Gastroesophageal sphincter (tissue), 4 donors: Measurements from ENCODE around the gene NR6A1. TPM values are rescaled to one million over a fixed set of nuclear protein-coding genes. Genes with fewer than 3 reads are reported as not detected.

Source experiments
- ATAC-seq: fragments of 150-250 bp; one replicate; pipeline ENCODE4 v1.9.1; 2016; ENCODE audit warnings: mild to moderate bottlenecking, moderate library complexity
- H3K27ac ChIP-seq, 4 donors: fragments of 200-600 bp; sonication (generic) in 3 of 4; 1 replicate in 3 of 4; 2 replicates in 1 of 4; pipeline ENCODE4 v1.5.1; 2016 to 2019
- H3K27me3 ChIP-seq: fragments of 200-600 bp; sonication (generic); one replicate; pipeline ENCODE4 v1.5.1; 2019
- H3K36me3 ChIP-seq, 2 donors: fragments of 200-600 bp; sonication (generic); one replicate each; pipeline ENCODE4 v1.5.1; 2019; ENCODE audit warnings: control low read depth in 1 of 2
- H3K4me1 ChIP-seq, 3 donors: fragments of 200-600 bp; sonication (generic); 1 replicate in 2 of 3; 2 replicates in 1 of 3; pipeline ENCODE4 v1.5.1; 2016 to 2019; ENCODE audit warnings: control low read depth in 2 of 3
- H3K4me3 ChIP-seq, 2 donors: fragments of 200-600 bp; sonication (generic); one replicate each; pipeline ENCODE4 v1.5.1; 2019; ENCODE audit warnings: mild to moderate bottlenecking in 1 of 2, moderate library complexity in 1 of 2
- H3K9me3 ChIP-seq, 3 donors: fragments of 200-600 bp; sonication (generic); one replicate each; pipeline ENCODE4 v1.5.1; 2017 to 2019; ENCODE audit warnings: control low read depth in 2 of 3
- EP300 ChIP-seq: sonication (generic); formaldehyde crosslinking; IDR thresholded peaks from one replicate; pipeline ENCODE4 v1.6.1; 2017; ENCODE audit warnings: antibody characterized with exemption, mild to moderate bottlenecking
- POLR2A ChIP-seq, 2 donors: fragments of 450-650 bp; IDR thresholded peaks; one replicate each; pipeline ENCODE4 v1.6.1; 2017; ENCODE audit warnings: antibody characterized with exemption in 2 of 2, mild to moderate bottlenecking in 2 of 2, moderate library complexity in 1 of 2
- POLR2AphosphoS5 ChIP-seq: sonication (generic); formaldehyde crosslinking; IDR thresholded peaks from one replicate; pipeline ENCODE4 v1.6.1; 2017; ENCODE audit warnings: antibody characterized with exemption
- WGBS, 2 donors: methylation state at CpG; one replicate each; pipeline ENCODE4 v1.1.5; 2018; ENCODE audit warnings: low coverage in 1 of 2; 5-methylcytosine and 5-hydroxymethylcytosine counted together
- total RNA-seq, 4 donors: library from RNA; depleted of rRNA; stranded (reverse); fragments of >200 nt; gene quantifications; one replicate each; pipeline ENCODE4 v1.1.0, GENCODE V29; 2016
- TF ChIP-seq, protein P1 (sequence below), 4 experiments: fragments of 200-600 bp in 2 of 4; fragments of 450-650 bp in 2 of 4; sonication (generic) in 1 of 4; IDR thresholded peaks; one replicate each; pipeline ENCODE4 v1.5.1; 2017 to 2019; ENCODE audit warnings: antibody characterized with exemption in 4 of 4, mild to moderate bottlenecking in 2 of 4, moderate library complexity in 2 of 4

The NR6A1 gene
- total RNA-seq, 4 donors from 2014 or later: 0.16 to 4.4 (median 0.62) TPM

DNA sequence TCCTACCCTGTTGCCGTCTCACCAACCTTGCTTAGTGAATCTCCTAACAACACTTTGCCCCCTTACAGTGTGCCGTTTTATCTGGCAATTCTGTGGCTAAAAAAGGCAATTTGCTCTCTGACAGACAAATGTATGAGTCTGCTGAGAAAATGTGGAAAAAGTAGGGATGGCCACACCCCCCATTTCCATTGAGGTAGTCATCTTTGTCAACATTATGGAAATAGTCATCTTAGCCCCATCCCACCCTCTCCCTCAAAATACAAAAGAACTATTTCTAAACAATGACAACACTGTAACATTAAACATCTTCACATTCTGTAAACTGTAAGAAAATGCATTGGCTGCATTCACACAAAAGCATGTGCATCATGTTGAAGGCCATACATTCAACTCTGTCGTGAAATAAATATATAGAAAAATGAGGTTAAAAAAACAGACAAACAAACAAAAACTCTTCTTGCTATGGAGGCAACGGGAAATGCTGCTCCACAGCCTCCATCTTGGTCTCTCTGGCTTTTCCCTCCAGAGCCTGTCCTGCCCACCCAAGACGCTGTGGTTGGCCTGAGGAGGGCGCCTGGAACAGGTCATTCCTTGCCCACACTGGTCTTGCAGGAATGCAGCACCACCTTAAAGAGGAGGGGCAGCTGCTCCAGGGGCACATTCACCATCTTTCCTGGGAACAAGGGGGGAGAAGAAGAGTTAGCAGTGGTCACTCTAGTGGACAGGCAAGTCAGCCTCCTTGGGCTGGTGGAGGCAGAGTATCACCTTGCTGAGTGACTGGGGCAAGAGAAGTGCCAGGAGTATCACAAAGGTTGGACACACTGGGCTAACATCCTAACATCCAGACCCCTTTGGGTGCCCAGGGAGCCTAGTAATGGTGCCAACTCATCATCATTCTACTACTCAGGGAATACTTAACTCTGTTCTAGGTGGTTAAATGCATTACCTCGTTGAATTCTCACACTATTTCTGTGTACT, 248.7 kb downstream of the NR6A1 start:
- TF ChIP-seq, protein P1, sequence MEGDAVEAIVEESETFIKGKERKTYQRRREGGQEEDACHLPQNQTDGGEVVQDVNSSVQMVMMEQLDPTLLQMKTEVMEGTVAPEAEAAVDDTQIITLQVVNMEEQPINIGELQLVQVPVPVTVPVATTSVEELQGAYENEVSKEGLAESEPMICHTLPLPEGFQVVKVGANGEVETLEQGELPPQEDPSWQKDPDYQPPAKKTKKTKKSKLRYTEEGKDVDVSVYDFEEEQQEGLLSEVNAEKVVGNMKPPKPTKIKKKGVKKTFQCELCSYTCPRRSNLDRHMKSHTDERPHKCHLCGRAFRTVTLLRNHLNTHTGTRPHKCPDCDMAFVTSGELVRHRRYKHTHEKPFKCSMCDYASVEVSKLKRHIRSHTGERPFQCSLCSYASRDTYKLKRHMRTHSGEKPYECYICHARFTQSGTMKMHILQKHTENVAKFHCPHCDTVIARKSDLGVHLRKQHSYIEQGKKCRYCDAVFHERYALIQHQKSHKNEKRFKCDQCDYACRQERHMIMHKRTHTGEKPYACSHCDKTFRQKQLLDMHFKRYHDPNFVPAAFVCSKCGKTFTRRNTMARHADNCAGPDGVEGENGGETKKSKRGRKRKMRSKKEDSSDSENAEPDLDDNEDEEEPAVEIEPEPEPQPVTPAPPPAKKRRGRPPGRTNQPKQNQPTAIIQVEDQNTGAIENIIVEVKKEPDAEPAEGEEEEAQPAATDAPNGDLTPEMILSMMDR (IDR thresholded peaks at IDR 0.05): no peak
- TF ChIP-seq EP300 (no peak), POLR2AphosphoS5 (no peak), POLR2A (IDR thresholded peaks at IDR 0.05) (no peak)
- H3K4me1 ChIP-seq: no peaks in the 10 kb centered on the region
- H3K9me3 ChIP-seq: no peaks in the 10 kb centered on the region
- peaks cover 0 to 10% of the 10 kb centered on the region in 2 donors for H3K36me3 ChIP-seq
- WGBS, 2 donors: 81 to 83% methylated on average over 6 to 7 of the region's 7 CpGs
- H3K27me3 ChIP-seq: peaks cover 1% of the 10 kb centered on the region
- no peak overlapping the region for H3K27ac ChIP-seq
- no peak for ATAC-seq
- H3K4me3 ChIP-seq: no peak overlapping the region

DNA sequence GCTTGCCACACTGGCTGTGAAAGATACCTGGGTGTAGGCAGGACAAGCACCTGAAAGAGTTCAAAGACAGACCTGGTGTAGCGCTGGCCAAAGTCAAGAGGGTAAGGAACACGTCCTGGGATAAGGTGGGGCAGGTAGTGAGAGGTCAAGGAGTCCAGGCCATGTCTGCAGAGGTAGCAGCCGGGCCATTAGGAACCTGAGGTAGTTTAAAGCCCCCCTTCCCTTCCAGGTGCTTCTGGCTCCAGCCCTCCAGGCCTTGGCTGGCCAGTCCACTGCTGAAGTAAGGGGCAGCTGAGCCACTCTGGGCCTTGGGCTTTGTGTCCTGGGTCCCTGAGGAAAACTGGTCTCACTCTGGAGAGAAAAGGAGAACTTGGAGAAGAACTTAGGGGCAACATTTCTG, 250.0 kb downstream of the NR6A1 start:
- Histone ChIP-seq H3K4me1 (no peaks in the 10 kb centered on the region), H3K36me3 (peaks cover 0 to 3% of the 10 kb centered on the region in 2 donors), H3K4me3 (no peak overlapping the region), H3K9me3 (no peaks in the 10 kb centered on the region), H3K27ac (no peak overlapping the region), H3K27me3 (peaks cover 5% of the 10 kb centered on the region)
- TF ChIP-seq, protein P1 (IDR thresholded peaks at IDR 0.05): no peak
- TF ChIP-seq POLR2AphosphoS5 (no peak), POLR2A (IDR thresholded peaks at IDR 0.05) (no peak), EP300 (no peak)
- no peak for ATAC-seq
- WGBS, 2 donors: 80 to 92% methylated on average over 1 to 2 of the region's 3 CpGs

DNA sequence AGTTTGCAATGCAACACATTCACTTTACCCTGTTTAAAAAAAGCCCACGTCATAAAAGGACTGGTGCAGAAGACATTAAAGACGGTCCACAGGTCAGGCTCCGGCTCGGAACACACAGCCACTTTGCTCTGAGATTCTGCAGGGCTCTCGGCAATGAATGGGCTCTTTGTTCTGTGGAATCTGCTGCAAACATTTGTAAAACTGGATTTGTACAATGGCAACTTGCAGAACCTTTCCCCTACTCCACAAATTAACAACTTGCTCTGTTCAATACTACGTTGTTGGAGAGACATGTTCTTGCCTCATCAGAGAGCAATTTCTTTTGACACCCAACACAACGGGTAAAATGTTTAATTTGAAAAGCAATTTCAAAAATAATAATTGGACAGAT, 250.9 kb downstream of the NR6A1 start:
- H3K27me3 ChIP-seq: peaks cover 5% of the 10 kb centered on the region
- TF ChIP-seq, protein P1 (IDR thresholded peaks at IDR 0.05): no peak
- TF ChIP-seq EP300: no peak
- no peak overlapping the region for H3K4me3 ChIP-seq
- no peak overlapping the region for H3K27ac ChIP-seq
- WGBS, 2 donors: 76 to 80% methylated on average over 5 to 7 of the region's 7 CpGs
- H3K4me1 ChIP-seq: no peaks in the 10 kb centered on the region
- no peak for ATAC-seq
- H3K9me3 ChIP-seq: no peaks in the 10 kb centered on the region
- no peaks in the 10 kb centered on the region for H3K36me3 ChIP-seq

DNA sequence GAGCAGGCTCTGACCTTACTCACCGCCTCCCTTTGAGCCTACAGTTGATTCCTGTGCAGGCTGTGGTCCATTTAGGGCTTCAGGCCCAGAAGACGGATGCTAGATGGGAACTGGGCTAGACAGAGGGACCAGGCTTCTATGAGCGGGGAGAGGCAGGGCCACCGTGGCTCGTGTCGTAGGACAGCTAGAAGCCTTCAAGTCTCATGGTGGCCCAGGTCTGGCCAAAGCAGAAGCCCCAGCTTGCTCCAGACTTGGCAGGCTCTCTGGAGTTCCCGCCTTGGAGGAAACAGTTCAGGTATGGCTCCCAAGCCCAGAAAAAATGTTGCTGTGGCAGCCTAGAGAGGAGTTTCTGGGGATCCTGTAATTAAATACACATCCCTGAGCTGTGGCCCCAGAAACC, 253.0 kb downstream of the NR6A1 start:
- Histone ChIP-seq H3K36me3 (no peaks in the 10 kb centered on the region), H3K4me3 (no peak overlapping the region), H3K27ac (no peak overlapping the region), H3K9me3 (no peaks in the 10 kb centered on the region), H3K4me1 (no peaks in the 10 kb centered on the region), H3K27me3 (peaks cover 5% of the 10 kb centered on the region)
- TF ChIP-seq POLR2AphosphoS5: no peak
- TF ChIP-seq POLR2A (IDR thresholded peaks at IDR 0.05): no peak
- TF ChIP-seq, protein P1 (IDR thresholded peaks at IDR 0.05): no peak
- TF ChIP-seq EP300: no peak
- ATAC-seq: no peak
- 80 to 100% methylated on average over 1 of the region's 7 CpGs for WGBS, 2 donors

DNA sequence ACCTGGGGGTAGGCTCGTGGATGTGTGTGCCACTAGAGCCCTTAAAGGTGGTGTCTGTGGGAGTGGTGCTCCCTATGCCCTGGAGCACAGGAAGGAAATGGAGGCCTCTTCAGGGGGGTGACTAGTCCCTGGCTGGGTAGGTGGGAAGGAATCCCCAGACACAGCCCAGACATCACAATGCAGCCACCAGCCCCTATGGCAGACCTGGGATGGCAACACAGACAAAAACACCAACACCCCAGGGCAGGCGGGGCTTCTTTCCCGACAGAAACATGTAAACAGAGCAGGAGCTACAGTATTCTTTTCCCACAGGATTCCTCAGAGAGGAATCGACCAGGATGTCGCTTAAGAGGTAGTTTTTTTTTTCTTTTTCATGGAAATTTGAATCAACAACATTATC, 253.5 kb downstream of the NR6A1 start:
- 47 to 92% methylated on average over 2 of the region's 5 CpGs for WGBS, 2 donors
- no peak overlapping the region for H3K4me3 ChIP-seq
- H3K36me3 ChIP-seq: no peaks in the 10 kb centered on the region
- no peak for ATAC-seq
- TF ChIP-seq EP300: no peak
- TF ChIP-seq, protein P1 (IDR thresholded peaks at IDR 0.05): no peak
- TF ChIP-seq POLR2AphosphoS5: no peak
- TF ChIP-seq POLR2A (IDR thresholded peaks at IDR 0.05): no peak
- peaks cover 5% of the 10 kb centered on the region for H3K27me3 ChIP-seq
- H3K9me3 ChIP-seq: no peaks in the 10 kb centered on the region
- H3K4me1 ChIP-seq: no peaks in the 10 kb centered on the region
- no peak overlapping the region for H3K27ac ChIP-seq
